Embryonic facial prominence (tissue), 1 donor: Measurements from ENCODE around the gene TXNDC11.

ENCODE experiments used
- DNase-seq: peaks from one replicate; pipeline ENCODE4 v3.0.0-alpha.2; 2016; ENCODE audit errors: extremely low spot score

The TXNDC11 gene

GRCh38 chr16:11674818-11675560 lies 67.7 kb downstream of the TXNDC11 start:
- DNase-seq = no peak

- DNase-seq = no peak
Observed at GRCh38 chr16:11674001-11674817, 68.4 kb downstream of the TXNDC11 start.

- DNase-seq = no peak
Observed at GRCh38 chr16:11673091-11674000, 69.3 kb downstream of the TXNDC11 start.

GRCh38 chr16:11672206-11673090 lies 70.2 kb downstream of the TXNDC11 start:
- no peak for DNase-seq

- DNase-seq = no peak
Observed at GRCh38 chr16:11671676-11672075, 71.0 kb downstream of the TXNDC11 start.

- DNase-seq = no peak
Observed at GRCh38 chr16:11671271-11671670, 71.4 kb downstream of the TXNDC11 start.

- no peak for DNase-seq
Observed at GRCh38 chr16:11670171-11671131, 72.2 kb downstream of the TXNDC11 start.

- no peak for DNase-seq
Observed at GRCh38 chr16:11669380-11670146, 73.1 kb downstream of the TXNDC11 start.

GRCh38 chr16:11668623-11669379 lies 73.9 kb downstream of the TXNDC11 start:
- DNase-seq = no peak

- peak; percentile 55 for DNase-seq
Observed at GRCh38 chr16:11667824-11668622, 74.6 kb downstream of the TXNDC11 start, which contains the start of gene SNN. SNN (plus strand) TSS chr16:11668455; CDS start chr16:11676060, 7,605 bp downstream.

- DNase-seq = no peak
Observed at GRCh38 chr16:11667221-11667823, 75.3 kb downstream of the TXNDC11 start.

- DNase-seq = no peak
Observed at GRCh38 chr16:11666103-11667055, 76.3 kb downstream of the TXNDC11 start.

GRCh38 chr16:11665071-11665491 lies 77.6 kb downstream of the TXNDC11 start:
- DNase-seq = no peak

GRCh38 chr16:11662582-11662981 lies 80.1 kb downstream of the TXNDC11 start:
- no peak for DNase-seq

- no peak for DNase-seq
Observed at GRCh38 chr16:11660565-11660964, 82.1 kb downstream of the TXNDC11 start.
